ENCODE measurements around the gene PPARD. TPM values are rescaled to one million over a fixed set of nuclear protein-coding genes. Genes with fewer than 3 reads are reported as not detected.

PPARD gene
- total and polyA plus RNA-seq, 8 donors: 21.0 to 28.4 (median 23.9) TPM

DNA sequence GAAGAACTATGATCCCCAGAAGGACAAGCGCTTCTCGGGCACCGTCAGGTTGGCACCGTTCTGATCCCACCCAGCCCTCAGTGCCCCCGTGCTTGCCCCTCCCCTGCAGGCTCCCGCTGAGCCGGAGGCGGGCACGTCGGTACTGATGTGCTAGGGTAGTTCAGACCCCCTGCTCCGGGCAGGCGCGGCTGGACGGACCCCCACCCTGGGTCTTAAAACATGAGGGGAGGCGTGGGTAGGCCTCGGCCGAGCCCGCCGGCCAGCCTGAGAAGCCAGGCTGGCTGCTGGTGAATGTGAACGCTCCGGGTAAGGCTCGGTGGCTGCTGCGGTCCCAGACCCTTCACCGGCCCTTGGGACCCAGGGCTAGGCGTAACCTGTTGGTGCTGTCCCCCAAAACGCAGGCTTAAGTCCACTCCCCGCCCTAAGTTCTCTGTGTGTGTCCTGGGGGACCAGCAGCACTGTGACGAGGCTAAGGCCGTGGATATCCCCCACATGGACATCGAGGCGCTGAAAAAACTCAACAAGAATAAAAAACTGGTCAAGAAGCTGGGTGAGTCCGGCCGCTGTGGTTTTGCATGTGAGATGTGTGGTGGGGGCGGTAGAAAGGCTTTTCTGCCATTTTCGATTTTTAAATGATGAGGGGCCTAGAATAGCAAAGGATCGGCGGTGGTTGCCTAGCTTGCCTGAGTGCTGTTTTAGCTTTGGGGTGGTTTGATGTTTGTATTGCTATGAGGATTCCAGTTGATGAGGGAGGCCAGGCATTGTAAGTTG is 126.8 kb downstream of the PPARD start:
- H3K27ac ChIP-seq: peak overlapping the region; percentile 87 to 89
- DNase-seq: peak in 1 of 4 donors; percentile 85
- TF ChIP-seq, protein P1, sequence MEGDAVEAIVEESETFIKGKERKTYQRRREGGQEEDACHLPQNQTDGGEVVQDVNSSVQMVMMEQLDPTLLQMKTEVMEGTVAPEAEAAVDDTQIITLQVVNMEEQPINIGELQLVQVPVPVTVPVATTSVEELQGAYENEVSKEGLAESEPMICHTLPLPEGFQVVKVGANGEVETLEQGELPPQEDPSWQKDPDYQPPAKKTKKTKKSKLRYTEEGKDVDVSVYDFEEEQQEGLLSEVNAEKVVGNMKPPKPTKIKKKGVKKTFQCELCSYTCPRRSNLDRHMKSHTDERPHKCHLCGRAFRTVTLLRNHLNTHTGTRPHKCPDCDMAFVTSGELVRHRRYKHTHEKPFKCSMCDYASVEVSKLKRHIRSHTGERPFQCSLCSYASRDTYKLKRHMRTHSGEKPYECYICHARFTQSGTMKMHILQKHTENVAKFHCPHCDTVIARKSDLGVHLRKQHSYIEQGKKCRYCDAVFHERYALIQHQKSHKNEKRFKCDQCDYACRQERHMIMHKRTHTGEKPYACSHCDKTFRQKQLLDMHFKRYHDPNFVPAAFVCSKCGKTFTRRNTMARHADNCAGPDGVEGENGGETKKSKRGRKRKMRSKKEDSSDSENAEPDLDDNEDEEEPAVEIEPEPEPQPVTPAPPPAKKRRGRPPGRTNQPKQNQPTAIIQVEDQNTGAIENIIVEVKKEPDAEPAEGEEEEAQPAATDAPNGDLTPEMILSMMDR (IDR thresholded peaks at IDR 0.05): no peak
- H3K27me3 ChIP-seq: no peaks in the 10 kb centered on the region
- H3K9me3 ChIP-seq: no peaks in the 10 kb centered on the region
- intact Hi-C loops (cut with DNase I): no loop called here
- ATAC-seq: peak; percentile 31
- H3K4me1 ChIP-seq: peaks cover 15 to 43% of the 10 kb centered on the region in 2 donors
- peaks cover 0 to 63% of the 10 kb centered on the region in 2 donors for H3K36me3 ChIP-seq
- peak overlapping the region; percentile 81 to 90 for H3K4me3 ChIP-seq

DNA sequence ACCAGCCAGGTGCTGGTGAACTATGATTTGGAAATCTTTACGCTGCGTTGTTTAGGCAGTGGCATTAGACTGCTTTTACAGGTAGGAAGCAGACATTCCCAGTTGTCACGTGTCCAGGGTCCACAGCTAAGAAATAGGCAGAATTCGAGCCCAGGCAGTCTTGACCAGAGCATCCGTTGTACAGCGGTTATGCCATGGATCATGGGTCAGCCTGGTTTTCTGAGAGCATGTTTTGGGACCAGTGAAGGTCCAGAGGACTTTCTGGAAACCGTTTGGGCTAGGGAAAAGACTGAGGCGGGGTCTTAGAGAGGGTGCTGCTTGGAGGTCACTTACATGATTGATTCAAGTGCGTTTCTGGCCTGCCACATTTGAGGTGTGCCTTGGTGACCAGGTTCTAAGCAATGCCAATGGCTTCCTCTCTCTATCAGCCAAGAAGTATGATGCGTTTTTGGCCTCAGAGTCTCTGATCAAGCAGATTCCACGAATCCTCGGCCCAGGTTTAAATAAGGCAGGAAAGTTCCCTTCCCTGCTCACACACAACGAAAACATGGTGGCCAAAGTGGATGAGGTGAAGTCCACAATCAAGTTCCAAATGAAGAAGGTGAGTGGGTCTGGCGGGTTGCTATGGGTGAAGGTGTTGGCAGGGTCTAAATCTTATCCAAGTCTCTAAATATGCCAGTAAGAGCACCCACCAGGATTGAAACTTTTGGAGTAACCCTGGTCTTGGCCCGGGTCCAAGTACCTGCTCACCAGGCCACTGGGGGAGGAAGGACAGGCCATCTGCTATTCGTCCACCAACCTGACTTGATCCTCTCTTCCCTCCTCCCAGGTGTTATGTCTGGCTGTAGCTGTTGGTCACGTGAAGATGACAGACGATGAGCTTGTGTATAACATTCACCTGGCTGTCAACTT is 127.6 kb downstream of the PPARD start:
- Histone ChIP-seq H3K4me3 (peak overlapping the region; percentile 81 to 90), H3K9me3 (no peaks in the 10 kb centered on the region), H3K27me3 (no peaks in the 10 kb centered on the region), H3K36me3 (peaks cover 0 to 66% of the 10 kb centered on the region in 2 donors), H3K4me1 (peaks cover 15 to 43% of the 10 kb centered on the region in 2 donors), H3K27ac (peak overlapping the region in 1 of 2 donors; percentile 87)
- ATAC-seq (no peak), DNase-seq (no peak)
- intact Hi-C loops (cut with DNase I): no loop called here
- TF ChIP-seq, protein P1 (IDR thresholded peaks at IDR 0.05): no peak

DNA sequence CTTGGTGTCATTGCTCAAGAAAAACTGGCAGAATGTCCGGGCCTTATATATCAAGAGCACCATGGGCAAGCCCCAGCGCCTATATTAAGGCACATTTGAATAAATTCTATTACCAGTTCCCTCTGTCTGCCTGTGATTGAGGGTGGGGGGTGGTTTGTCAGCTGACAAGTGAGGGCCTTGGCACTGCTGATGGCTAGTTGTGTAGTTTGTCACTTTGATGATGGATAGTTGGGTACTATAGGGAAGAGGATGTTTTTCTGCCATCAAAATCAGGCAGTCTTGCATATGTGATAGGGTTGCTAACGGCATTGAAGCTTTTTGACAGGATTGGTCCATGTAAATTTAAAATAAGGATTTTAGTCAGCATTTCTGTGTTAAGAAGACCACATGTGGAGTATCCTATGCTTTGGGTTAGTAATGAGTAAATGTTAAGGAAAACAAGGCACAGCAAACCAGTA is 128.3 kb downstream of the PPARD start:
- Histone ChIP-seq H3K27ac (no peak overlapping the region), H3K4me3 (peak overlapping the region in 1 of 2 donors; percentile 90), H3K4me1 (peaks cover 15 to 43% of the 10 kb centered on the region in 2 donors), H3K9me3 (no peaks in the 10 kb centered on the region), H3K36me3 (peaks cover 0 to 66% of the 10 kb centered on the region in 2 donors), H3K27me3 (no peaks in the 10 kb centered on the region)
- intact Hi-C loops (cut with DNase I): no loop called here
- ATAC-seq: no peak
- DNase-seq: no peak
- TF ChIP-seq, protein P1 (IDR thresholded peaks at IDR 0.05): no peak

DNA sequence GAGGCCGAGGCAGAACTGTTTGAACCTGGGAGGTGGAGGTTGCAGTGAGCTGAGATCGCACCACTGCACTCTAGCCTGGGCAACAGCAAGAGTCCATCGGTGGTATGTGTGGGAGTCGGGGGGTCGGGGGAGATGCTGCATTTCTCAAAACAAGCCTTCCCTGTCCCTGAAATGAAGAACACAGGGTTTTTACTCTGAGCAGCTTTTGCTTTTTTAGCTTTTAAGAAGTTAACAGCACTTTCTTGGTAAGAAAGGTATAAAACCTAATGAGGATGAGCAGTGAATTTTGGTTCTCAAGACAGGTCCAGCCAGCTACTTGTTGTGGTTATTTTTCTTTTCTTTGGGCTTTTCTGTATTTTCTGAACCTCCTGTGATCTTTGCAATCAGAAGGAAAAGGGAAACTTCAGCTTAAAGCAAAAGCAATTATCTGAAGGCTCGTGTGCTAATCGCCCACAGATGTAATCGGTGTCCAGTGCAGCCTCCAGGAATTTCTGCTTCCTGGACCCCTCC is 129.5 kb downstream of the PPARD start:
- H3K4me1 ChIP-seq: peaks cover 15 to 43% of the 10 kb centered on the region in 2 donors
- ATAC-seq (no peak), DNase-seq (no peak)
- peaks cover 0 to 66% of the 10 kb centered on the region in 2 donors for H3K36me3 ChIP-seq
- TF ChIP-seq, protein P1 (IDR thresholded peaks at IDR 0.05): no peak
- intact Hi-C loops (cut with DNase I): no loop called here
- no peaks in the 10 kb centered on the region for H3K27me3 ChIP-seq
- no peak overlapping the region for H3K27ac ChIP-seq
- H3K9me3 ChIP-seq: no peaks in the 10 kb centered on the region
- peak overlapping the region in 1 of 2 donors; percentile 90 for H3K4me3 ChIP-seq
